Stomach (tissue), 19 donors: ENCODE data around the gene TOR1A. TPM values are rescaled to one million over a fixed set of nuclear protein-coding genes. Genes with fewer than 3 reads are reported as not detected.

Source experiments
- DNase-seq, 2 donors: peaks; one replicate each; pipeline versions ENCODE4 v3.0.0 to v3.0.0-alpha.2; 2013 to 2019
- H3K27ac ChIP-seq, 5 donors: fragments of 200-600 bp in 4 of 5; sonication (generic) in 4 of 5; one replicate each; pipeline ENCODE4 v1.5.1; 2013 to 2019; ENCODE audit warnings: mild to moderate bottlenecking in 1 of 5, moderate library complexity in 1 of 5
- H3K27me3 ChIP-seq, 3 donors: fragments of 200-600 bp; sonication (generic); one replicate each; pipeline ENCODE4 v1.5.1; 2017 to 2019; ENCODE audit warnings: mixed run types in 1 of 3
- H3K36me3 ChIP-seq, 4 donors: fragments of 200-600 bp; sonication (generic); 1 replicate in 3 of 4; 2 replicates in 1 of 4; pipeline ENCODE4 v1.5.1; 2016 to 2019
- H3K4me1 ChIP-seq, 4 donors: fragments of 200-600 bp; sonication (generic); one replicate each; pipeline ENCODE4 v1.5.1; 2016 to 2019
- H3K4me3 ChIP-seq, 4 donors: fragments of 200-600 bp; sonication (generic) in 3 of 4; one replicate each; pipeline ENCODE4 v1.5.1; 2016 to 2019; ENCODE audit warnings: mild to moderate bottlenecking in 1 of 4
- H3K9me3 ChIP-seq, 4 donors: fragments of 200-600 bp; sonication (generic); one replicate each; pipeline ENCODE4 v1.5.1; 2016 to 2019
- EP300 ChIP-seq: sonication (generic); formaldehyde crosslinking; IDR thresholded peaks from one replicate; pipeline ENCODE4 v1.6.1; 2017; ENCODE audit warnings: antibody characterized with exemption
- POLR2A ChIP-seq, 4 donors: fragments of 450-650 bp; IDR thresholded peaks; one replicate each; pipeline ENCODE4 v1.6.1; 2016; ENCODE audit warnings: antibody characterized with exemption in 4 of 4, control low read depth in 2 of 4, mild to moderate bottlenecking in 1 of 4, moderate library complexity in 1 of 4
- POLR2AphosphoS5 ChIP-seq, 3 donors: sonication (generic); formaldehyde crosslinking; IDR thresholded peaks; one replicate each; pipeline ENCODE4 v1.6.1; 2016; ENCODE audit warnings: antibody characterized with exemption in 3 of 3
- WGBS, 5 donors: extraction: QIAGEN DNeasy Blood & Tissue Kit in 3 of 5; methylation state at CpG; one replicate each; pipeline versions ENCODE4 v1.1.5 to v1.1.7; 2013 to 2018; 5-methylcytosine and 5-hydroxymethylcytosine counted together
- intact Hi-C: fragments of 100-400 bp; cut with DNase I; formaldehyde crosslinking; loops from one replicate; pipeline ENCODE4 v1.15.1; 2023; ENCODE audit warnings: low total_unique reads
- long read RNA-seq, 10 donors: transcript quantifications; one replicate each; lab custom pipeline, GENCODE V29; 2026
- polyA plus RNA-seq, 3 donors: library from polyadenylated mRNA; stranded (reverse); fragments of 200-250 nt; gene quantifications; one replicate each; pipeline ENCODE4 v1.2.3, GENCODE V29; 2013
- total RNA-seq, 5 donors: library from RNA; depleted of rRNA; stranded (reverse); fragments of >200 nt; gene quantifications; one replicate each; pipeline versions ENCODE4 v1.1.0 to v1.2.3, GENCODE V29; 2014 to 2016
- TF ChIP-seq, protein P1 (sequence below), 7 experiments: fragments of 450-650 bp in 4 of 7; fragments of 200-600 bp in 3 of 7; sonication (generic) in 3 of 7; IDR thresholded peaks; one replicate each; pipeline ENCODE4 v1.5.1; 2016 to 2019; ENCODE audit warnings: antibody characterized with exemption in 7 of 7, control low read depth in 2 of 7, mild to moderate bottlenecking in 1 of 7
- donor health status: healthy with polysubstance abuse.
- donor health status: Bipolar disorder and iron deficiency.
- donor health status: healthy.

The TOR1A gene
- total RNA-seq (10 to 100 TPM in 4 of 5 donors, 1 to 10 TPM in 1; 6.4 to 77.6 (median 28.1) TPM), polyA plus RNA-seq (10 to 100 TPM; 13.9 to 18.3 (median 16.6) TPM)
- long read RNA-seq, donor 1, partial matches to known transcripts = 0 of 3 reads
- long read RNA-seq, donor 1, other reads (novel, unspliced or antisense) = 0 of 3 reads
- long read RNA-seq, donor 2, transcript TOR1A-201 (5 exons, 2,076 nt) = major isoform, 11 of 11 reads
- long read RNA-seq, donor 2, partial matches to known transcripts = 0 of 11 reads
- long read RNA-seq, donor 2, other reads (novel, unspliced or antisense) = 0 of 11 reads
- long read RNA-seq, donor 3, transcript TOR1A-201 (5 exons, 2,076 nt) = major isoform, 6 of 6 reads
- long read RNA-seq, donor 3, partial matches to known transcripts = 0 of 6 reads
- long read RNA-seq, donor 3, other reads (novel, unspliced or antisense) = 0 of 6 reads
- long read RNA-seq, donor 4 = 0 reads
- long read RNA-seq, donor 5, transcript TOR1A-201 (5 exons, 2,076 nt) = major isoform, 8 of 17 reads
- long read RNA-seq, donor 5, partial matches to known transcripts = 5 of 17 reads
- long read RNA-seq, donor 5, other reads (novel, unspliced or antisense) = 0 of 17 reads
- long read RNA-seq, donor 6, transcript TOR1A-201 (5 exons, 2,076 nt) = major isoform, 27 of 41 reads
- long read RNA-seq, donor 6, partial matches to known transcripts = 9 of 41 reads
- long read RNA-seq, donor 6, other reads (novel, unspliced or antisense) = 5 of 41 reads
- long read RNA-seq, donor 7, transcript TOR1A-201 (5 exons, 2,076 nt) = major isoform, 11 of 13 reads
- long read RNA-seq, donor 7, partial matches to known transcripts = 0 of 13 reads
- long read RNA-seq, donor 7, other reads (novel, unspliced or antisense) = 0 of 13 reads
- long read RNA-seq, donor 8, transcript TOR1A-201 (5 exons, 2,076 nt) = major isoform, 6 of 7 reads
- long read RNA-seq, donor 8, partial matches to known transcripts = 0 of 7 reads
- long read RNA-seq, donor 8, other reads (novel, unspliced or antisense) = 0 of 7 reads
- long read RNA-seq, donor 9, transcript TOR1A-201 (5 exons, 2,076 nt) = major isoform, 5 of 8 reads
- long read RNA-seq, donor 9, partial matches to known transcripts = 0 of 8 reads
- long read RNA-seq, donor 9, other reads (novel, unspliced or antisense) = 0 of 8 reads
- long read RNA-seq, donor 10, partial matches to known transcripts = 0 of 4 reads
- long read RNA-seq, donor 10, other reads (novel, unspliced or antisense) = 0 of 4 reads

- DNase-seq = peak; percentile 95 to 98
- Histone ChIP-seq H3K27me3 (no peaks in the 10 kb centered on the region), H3K4me3 (peak within 1 kb of the TSS; percentile 73 to 99 (median 96)), H3K4me1 (peaks cover 7 to 19% (median 11%) of the 10 kb centered on the region in 4 donors), H3K27ac (peak within 1 kb of the TSS; percentile 78 to 93 (median 86)), H3K9me3 (no peaks in the 10 kb centered on the region), H3K36me3 (peaks cover 28 to 65% (median 63%) of the 10 kb centered on the region in 4 donors)
- intact Hi-C loops = no loop called here
- no peak for TF ChIP-seq EP300
- peak; percentile 62 to 95 (median 67) for TF ChIP-seq POLR2AphosphoS5 (IDR thresholded peaks at IDR 0.05)
- TF ChIP-seq POLR2A (IDR thresholded peaks at IDR 0.05) = no peak
- TF ChIP-seq, protein P1, sequence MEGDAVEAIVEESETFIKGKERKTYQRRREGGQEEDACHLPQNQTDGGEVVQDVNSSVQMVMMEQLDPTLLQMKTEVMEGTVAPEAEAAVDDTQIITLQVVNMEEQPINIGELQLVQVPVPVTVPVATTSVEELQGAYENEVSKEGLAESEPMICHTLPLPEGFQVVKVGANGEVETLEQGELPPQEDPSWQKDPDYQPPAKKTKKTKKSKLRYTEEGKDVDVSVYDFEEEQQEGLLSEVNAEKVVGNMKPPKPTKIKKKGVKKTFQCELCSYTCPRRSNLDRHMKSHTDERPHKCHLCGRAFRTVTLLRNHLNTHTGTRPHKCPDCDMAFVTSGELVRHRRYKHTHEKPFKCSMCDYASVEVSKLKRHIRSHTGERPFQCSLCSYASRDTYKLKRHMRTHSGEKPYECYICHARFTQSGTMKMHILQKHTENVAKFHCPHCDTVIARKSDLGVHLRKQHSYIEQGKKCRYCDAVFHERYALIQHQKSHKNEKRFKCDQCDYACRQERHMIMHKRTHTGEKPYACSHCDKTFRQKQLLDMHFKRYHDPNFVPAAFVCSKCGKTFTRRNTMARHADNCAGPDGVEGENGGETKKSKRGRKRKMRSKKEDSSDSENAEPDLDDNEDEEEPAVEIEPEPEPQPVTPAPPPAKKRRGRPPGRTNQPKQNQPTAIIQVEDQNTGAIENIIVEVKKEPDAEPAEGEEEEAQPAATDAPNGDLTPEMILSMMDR (IDR thresholded peaks at IDR 0.05) = no peak
- WGBS, 5 donors = 3 to 8% (median 3%) methylated on average over 16 to 47 of the region's 47 CpGs
These were observed at the start of gene TOR1A for GRCh38 chr9:129823935-129824601. TSS of gene TOR1A (minus strand) at chr9:129824136. CDS start at chr9:129824085, 51 bp downstream.

DNA sequence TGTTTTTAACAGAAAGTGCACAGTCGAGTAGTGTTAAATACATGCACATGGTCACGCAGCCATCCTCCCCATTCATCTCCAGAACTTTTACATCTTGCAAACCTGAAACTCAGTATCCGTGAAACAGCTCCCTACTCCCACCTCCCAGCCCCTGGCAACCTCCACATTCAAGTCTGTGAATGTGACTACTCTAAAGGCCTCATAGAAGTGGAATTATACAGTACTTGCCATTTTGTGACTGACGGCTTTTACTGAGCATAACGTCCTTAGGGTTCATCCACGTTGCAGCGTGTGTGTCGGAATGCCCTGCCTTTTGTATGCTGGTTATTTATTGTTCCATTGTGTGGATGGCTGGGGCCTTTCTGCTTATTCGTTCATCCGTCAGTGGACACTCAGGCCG, 47.1 kb upstream of the TOR1A start:
- Histone ChIP-seq H3K9me3 (no peaks in the 10 kb centered on the region), H3K4me3 (no peak overlapping the region), H3K27ac (no peak overlapping the region), H3K36me3 (peaks cover 19 to 51% (median 47%) of the 10 kb centered on the region in 4 donors), H3K27me3 (no peaks in the 10 kb centered on the region), H3K4me1 (peaks cover 0 to 7% (median 0%) of the 10 kb centered on the region in 4 donors)
- intact Hi-C loops = no loop called here
- WGBS, 5 donors = 88 to 94% (median 93%) methylated on average over 10 to 11 of the region's 11 CpGs
- TF ChIP-seq, protein P1 (IDR thresholded peaks at IDR 0.05) = no peak
- no peak for TF ChIP-seq EP300
- TF ChIP-seq POLR2AphosphoS5 (IDR thresholded peaks at IDR 0.05) = no peak
- no peak for TF ChIP-seq POLR2A (IDR thresholded peaks at IDR 0.05)
- no peak for DNase-seq

DNA sequence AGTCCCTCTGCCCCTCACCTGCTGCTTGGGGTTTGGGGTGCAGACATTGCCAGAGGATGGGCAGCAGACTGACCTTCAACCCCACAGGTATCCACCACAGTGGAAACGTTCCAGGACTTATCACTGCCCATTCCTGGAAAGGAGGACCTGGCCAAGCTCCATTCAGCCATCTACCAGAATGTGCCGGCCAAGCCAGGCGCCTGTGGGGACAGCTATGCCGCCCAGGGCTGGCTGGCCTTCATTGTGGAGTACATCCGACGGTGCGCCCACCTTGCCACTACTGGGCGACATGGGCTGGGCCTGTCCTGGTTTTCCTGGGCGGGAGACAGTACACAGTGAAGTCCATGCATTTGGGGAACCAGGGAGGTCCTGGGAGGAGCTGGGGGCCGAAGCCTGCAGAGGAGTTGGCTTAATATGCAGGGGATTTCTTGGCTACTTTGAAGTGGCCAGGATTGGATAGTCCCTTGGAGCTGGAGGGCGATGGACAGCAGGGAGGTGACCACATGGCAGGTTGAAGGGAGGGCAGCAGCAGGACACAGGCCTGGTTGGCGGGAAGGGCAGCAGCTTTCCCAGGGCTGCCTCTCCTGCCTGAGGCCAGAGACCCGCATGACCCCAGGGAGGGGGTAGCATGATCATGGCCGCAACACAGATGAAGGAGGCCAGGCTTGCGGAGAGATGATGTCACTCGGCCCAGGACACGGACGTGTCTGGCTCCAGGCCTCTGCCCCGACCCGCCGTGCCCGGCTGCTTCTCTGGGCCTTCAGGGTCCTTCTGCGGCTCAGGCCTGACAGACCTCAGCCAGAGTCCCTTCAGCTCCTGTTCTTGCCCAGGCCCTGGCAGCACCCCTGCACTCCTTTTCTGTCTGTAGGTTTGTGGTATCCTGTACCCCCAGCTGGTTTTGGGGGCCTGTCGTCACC, 45.9 kb upstream of the TOR1A start:
- Histone ChIP-seq H3K9me3 (no peaks in the 10 kb centered on the region), H3K27ac (peak overlapping the region in 3 of 5 donors; percentile 21 to 67 (median 26)), H3K36me3 (peaks cover 16 to 63% (median 59%) of the 10 kb centered on the region in 4 donors), H3K27me3 (no peaks in the 10 kb centered on the region), H3K4me1 (peaks cover 0 to 7% (median 0%) of the 10 kb centered on the region in 4 donors), H3K4me3 (no peak overlapping the region)
- DNase-seq = no peak
- no peak for TF ChIP-seq POLR2AphosphoS5 (IDR thresholded peaks at IDR 0.05)
- no peak for TF ChIP-seq POLR2A (IDR thresholded peaks at IDR 0.05)
- TF ChIP-seq EP300 = no peak
- TF ChIP-seq, protein P1 (IDR thresholded peaks at IDR 0.05) = no peak
- WGBS, 5 donors = 90 to 97% (median 92%) methylated on average over 18 to 24 of the region's 24 CpGs
- intact Hi-C loops = no loop called here
